GM18867 (cell line): ENCODE measurements around the gene EMP3.
"Not testable (repeated sequence)": the region's sequence is repeated elsewhere in the genome, so short reads cannot be mapped to it uniquely, and the experiment has no call there.

ENCODE experiments used
- ATAC-seq: cut with Tn5 transposase; IDR thresholded peaks from one replicate; pipeline ENCODE4 v1.9.1; 2021; ENCODE audit warnings: mild to moderate bottlenecking, moderate library complexity; ENCODE audit not compliant: unreplicated experiment

EMP3 gene

GRCh38 chr19:48315712-48316111 is 9.6 kb upstream of the EMP3 start:
- ATAC-seq, result no peak

- ATAC-seq, result not testable (repeated sequence)
These were observed 7.7 kb upstream of the EMP3 start for GRCh38 chr19:48317708-48317960.

- ATAC-seq, result no peak
These were observed 6.9 kb upstream of the EMP3 start for GRCh38 chr19:48318286-48318987.

GRCh38 chr19:48319647-48320541 is 5.5 kb upstream of the EMP3 start:
- no peak for ATAC-seq

GRCh38 chr19:48321372-48321621 is 4.1 kb upstream of the EMP3 start:
- ATAC-seq, result no peak

- ATAC-seq, result peak; percentile 64
These were observed 3.4 kb upstream of the EMP3 start for GRCh38 chr19:48321622-48322591.

- ATAC-seq, result no peak
These were observed 4.0 kb downstream of the EMP3 start for GRCh38 chr19:48329167-48329891.

GRCh38 chr19:48330012-48330681 is 4.8 kb downstream of the EMP3 start:
- ATAC-seq, result peak; percentile 27

GRCh38 chr19:48332351-48332661 is 7.0 kb downstream of the EMP3 start:
- no peak for ATAC-seq

GRCh38 chr19:48332662-48333466 is 7.5 kb downstream of the EMP3 start:
- peak; percentile 62 for ATAC-seq

- ATAC-seq, result peak; percentile 49
These were observed 8.4 kb downstream of the EMP3 start for GRCh38 chr19:48333467-48334384.

GRCh38 chr19:48338253-48338755 is 13.0 kb downstream of the EMP3 start:
- ATAC-seq, result no peak

GRCh38 chr19:48338802-48339503 is 13.6 kb downstream of the EMP3 start:
- ATAC-seq, result no peak

GRCh38 chr19:48340995-48341394 is 15.6 kb downstream of the EMP3 start:
- ATAC-seq, result no peak

GRCh38 chr19:48341515-48342413 is 16.4 kb downstream of the EMP3 start:
- no peak for ATAC-seq

- no peak for ATAC-seq
These were observed 17.0 kb downstream of the EMP3 start for GRCh38 chr19:48342414-48342738.
